GM23338 (cell line): ENCODE data around the gene ZNF609.

Experiments used
- EZH2 ChIP-seq: fragments of 200-600 bp; sonication (generic); IDR thresholded peaks from one replicate; pipeline ENCODE4 v1.8.0; 2017; ENCODE audit warnings: antibody characterized with exemption, mild to moderate bottlenecking, low read depth; ENCODE audit not compliant: unreplicated experiment
- EZH2phosphoT487 ChIP-seq: fragments of 200-600 bp; sonication (generic); IDR thresholded peaks from one replicate; pipeline ENCODE4 v1.8.1; 2018; ENCODE audit warnings: antibody characterized with exemption; ENCODE audit not compliant: unreplicated experiment
- JUNB ChIP-seq: IDR thresholded peaks from one replicate; pipeline ENCODE4 v1.6.1; 2016; ENCODE audit warnings: antibody characterized with exemption; ENCODE audit not compliant: unreplicated experiment
- POLR2AphosphoS5 ChIP-seq: IDR thresholded peaks from 2 replicates; pipeline ENCODE4 v1.6.1; 2016; ENCODE audit warnings: antibody characterized with exemption, low read depth
- STAT1 ChIP-seq: IDR thresholded peaks from one replicate; pipeline ENCODE4 v1.6.1; 2016; ENCODE audit warnings: antibody characterized with exemption; ENCODE audit not compliant: unreplicated experiment
- ZNF114 ChIP-seq: fragments of 250-450 bp; sonication (Bioruptor Pico); IDR thresholded peaks from 2 replicates; pipeline ENCODE4 v1.5.0; 2020; ENCODE audit warnings: mild to moderate bottlenecking, moderate library complexity
- ZNF331 ChIP-seq: fragments of 250-450 bp; sonication (Bioruptor Pico); IDR thresholded peaks from 2 replicates; pipeline ENCODE4 v1.5.0; 2020; ENCODE audit warnings: low read depth, mild to moderate bottlenecking, moderate library complexity
- TF ChIP-seq, protein P1 (sequence below), 2 experiments: fragments of 200-600 bp in 1 of 2; sonication (generic) in 1 of 2; conservative IDR thresholded peaks; 2 replicates each; pipeline versions ENCODE4 v1.5.1 to v1.6.1; 2016 to 2017; ENCODE audit warnings: antibody characterized with exemption in 2 of 2, low read depth in 2 of 2, mild to moderate bottlenecking in 2 of 2, moderate library complexity in 1 of 2
- TF ChIP-seq, protein P2 (sequence below): IDR thresholded peaks from one replicate; pipeline ENCODE4 v1.6.1; 2018; ENCODE audit warnings: antibody characterized with exemption; ENCODE audit not compliant: unreplicated experiment
- TF ChIP-seq, protein P3 (sequence below): fragments of 250-450 bp; sonication (Bioruptor Pico); IDR thresholded peaks from 2 replicates; pipeline ENCODE4 v1.5.0; 2020; ENCODE audit warnings: mild to moderate bottlenecking, moderate library complexity

- no peak for TF ChIP-seq ZNF331
- TF ChIP-seq EZH2phosphoT487 = no peak
- TF ChIP-seq, protein P1, sequence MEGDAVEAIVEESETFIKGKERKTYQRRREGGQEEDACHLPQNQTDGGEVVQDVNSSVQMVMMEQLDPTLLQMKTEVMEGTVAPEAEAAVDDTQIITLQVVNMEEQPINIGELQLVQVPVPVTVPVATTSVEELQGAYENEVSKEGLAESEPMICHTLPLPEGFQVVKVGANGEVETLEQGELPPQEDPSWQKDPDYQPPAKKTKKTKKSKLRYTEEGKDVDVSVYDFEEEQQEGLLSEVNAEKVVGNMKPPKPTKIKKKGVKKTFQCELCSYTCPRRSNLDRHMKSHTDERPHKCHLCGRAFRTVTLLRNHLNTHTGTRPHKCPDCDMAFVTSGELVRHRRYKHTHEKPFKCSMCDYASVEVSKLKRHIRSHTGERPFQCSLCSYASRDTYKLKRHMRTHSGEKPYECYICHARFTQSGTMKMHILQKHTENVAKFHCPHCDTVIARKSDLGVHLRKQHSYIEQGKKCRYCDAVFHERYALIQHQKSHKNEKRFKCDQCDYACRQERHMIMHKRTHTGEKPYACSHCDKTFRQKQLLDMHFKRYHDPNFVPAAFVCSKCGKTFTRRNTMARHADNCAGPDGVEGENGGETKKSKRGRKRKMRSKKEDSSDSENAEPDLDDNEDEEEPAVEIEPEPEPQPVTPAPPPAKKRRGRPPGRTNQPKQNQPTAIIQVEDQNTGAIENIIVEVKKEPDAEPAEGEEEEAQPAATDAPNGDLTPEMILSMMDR (conservative IDR thresholded peaks at IDR 0.05; ENCODE audit: low read depth in 2 of 2) = no peak
- no peak for TF ChIP-seq EZH2
- TF ChIP-seq, protein P2, sequence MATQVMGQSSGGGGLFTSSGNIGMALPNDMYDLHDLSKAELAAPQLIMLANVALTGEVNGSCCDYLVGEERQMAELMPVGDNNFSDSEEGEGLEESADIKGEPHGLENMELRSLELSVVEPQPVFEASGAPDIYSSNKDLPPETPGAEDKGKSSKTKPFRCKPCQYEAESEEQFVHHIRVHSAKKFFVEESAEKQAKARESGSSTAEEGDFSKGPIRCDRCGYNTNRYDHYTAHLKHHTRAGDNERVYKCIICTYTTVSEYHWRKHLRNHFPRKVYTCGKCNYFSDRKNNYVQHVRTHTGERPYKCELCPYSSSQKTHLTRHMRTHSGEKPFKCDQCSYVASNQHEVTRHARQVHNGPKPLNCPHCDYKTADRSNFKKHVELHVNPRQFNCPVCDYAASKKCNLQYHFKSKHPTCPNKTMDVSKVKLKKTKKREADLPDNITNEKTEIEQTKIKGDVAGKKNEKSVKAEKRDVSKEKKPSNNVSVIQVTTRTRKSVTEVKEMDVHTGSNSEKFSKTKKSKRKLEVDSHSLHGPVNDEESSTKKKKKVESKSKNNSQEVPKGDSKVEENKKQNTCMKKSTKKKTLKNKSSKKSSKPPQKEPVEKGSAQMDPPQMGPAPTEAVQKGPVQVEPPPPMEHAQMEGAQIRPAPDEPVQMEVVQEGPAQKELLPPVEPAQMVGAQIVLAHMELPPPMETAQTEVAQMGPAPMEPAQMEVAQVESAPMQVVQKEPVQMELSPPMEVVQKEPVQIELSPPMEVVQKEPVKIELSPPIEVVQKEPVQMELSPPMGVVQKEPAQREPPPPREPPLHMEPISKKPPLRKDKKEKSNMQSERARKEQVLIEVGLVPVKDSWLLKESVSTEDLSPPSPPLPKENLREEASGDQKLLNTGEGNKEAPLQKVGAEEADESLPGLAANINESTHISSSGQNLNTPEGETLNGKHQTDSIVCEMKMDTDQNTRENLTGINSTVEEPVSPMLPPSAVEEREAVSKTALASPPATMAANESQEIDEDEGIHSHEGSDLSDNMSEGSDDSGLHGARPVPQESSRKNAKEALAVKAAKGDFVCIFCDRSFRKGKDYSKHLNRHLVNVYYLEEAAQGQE = no peak
- TF ChIP-seq POLR2AphosphoS5 = no peak
- TF ChIP-seq, protein P3, sequence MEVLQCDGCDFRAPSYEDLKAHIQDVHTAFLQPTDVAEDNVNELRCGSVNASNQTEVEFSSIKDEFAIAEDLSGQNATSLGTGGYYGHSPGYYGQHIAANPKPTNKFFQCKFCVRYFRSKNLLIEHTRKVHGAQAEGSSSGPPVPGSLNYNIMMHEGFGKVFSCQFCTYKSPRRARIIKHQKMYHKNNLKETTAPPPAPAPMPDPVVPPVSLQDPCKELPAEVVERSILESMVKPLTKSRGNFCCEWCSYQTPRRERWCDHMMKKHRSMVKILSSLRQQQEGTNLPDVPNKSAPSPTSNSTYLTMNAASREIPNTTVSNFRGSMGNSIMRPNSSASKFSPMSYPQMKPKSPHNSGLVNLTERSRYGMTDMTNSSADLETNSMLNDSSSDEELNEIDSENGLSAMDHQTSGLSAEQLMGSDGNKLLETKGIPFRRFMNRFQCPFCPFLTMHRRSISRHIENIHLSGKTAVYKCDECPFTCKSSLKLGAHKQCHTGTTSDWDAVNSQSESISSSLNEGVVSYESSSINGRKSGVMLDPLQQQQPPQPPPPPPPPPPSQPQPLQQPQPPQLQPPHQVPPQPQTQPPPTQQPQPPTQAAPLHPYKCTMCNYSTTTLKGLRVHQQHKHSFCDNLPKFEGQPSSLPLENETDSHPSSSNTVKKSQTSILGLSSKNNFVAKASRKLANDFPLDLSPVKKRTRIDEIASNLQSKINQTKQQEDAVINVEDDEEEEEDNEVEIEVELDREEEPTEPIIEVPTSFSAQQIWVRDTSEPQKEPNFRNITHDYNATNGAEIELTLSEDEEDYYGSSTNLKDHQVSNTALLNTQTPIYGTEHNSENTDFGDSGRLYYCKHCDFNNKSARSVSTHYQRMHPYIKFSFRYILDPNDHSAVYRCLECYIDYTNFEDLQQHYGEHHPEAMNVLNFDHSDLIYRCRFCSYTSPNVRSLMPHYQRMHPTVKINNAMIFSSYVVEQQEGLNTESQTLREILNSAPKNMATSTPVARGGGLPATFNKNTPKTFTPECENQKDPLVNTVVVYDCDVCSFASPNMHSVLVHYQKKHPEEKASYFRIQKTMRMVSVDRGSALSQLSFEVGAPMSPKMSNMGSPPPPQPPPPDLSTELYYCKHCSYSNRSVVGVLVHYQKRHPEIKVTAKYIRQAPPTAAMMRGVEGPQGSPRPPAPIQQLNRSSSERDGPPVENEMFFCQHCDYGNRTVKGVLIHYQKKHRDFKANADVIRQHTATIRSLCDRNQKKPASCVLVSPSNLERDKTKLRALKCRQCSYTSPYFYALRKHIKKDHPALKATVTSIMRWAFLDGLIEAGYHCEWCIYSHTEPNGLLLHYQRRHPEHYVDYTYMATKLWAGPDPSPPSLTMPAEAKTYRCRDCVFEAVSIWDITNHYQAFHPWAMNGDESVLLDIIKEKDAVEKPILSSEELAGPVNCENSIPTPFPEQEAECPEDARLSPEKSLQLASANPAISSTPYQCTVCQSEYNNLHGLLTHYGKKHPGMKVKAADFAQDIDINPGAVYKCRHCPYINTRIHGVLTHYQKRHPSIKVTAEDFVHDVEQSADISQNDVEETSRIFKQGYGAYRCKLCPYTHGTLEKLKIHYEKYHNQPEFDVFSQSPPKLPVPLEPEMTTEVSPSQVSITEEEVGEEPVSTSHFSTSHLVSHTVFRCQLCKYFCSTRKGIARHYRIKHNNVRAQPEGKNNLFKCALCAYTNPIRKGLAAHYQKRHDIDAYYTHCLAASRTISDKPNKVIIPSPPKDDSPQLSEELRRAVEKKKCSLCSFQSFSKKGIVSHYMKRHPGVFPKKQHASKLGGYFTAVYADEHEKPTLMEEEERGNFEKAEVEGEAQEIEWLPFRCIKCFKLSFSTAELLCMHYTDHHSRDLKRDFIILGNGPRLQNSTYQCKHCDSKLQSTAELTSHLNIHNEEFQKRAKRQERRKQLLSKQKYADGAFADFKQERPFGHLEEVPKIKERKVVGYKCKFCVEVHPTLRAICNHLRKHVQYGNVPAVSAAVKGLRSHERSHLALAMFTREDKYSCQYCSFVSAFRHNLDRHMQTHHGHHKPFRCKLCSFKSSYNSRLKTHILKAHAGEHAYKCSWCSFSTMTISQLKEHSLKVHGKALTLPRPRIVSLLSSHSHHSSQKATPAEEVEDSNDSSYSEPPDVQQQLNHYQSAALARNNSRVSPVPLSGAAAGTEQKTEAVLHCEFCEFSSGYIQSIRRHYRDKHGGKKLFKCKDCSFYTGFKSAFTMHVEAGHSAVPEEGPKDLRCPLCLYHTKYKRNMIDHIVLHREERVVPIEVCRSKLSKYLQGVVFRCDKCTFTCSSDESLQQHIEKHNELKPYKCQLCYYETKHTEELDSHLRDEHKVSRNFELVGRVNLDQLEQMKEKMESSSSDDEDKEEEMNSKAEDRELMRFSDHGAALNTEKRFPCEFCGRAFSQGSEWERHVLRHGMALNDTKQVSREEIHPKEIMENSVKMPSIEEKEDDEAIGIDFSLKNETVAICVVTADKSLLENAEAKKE = no peak
- no peak for TF ChIP-seq JUNB
- no peak for TF ChIP-seq STAT1
- no peak for TF ChIP-seq ZNF114 (CRISPR knock-in tag)
Measured at GRCh38 chr15:64472161-64472560, 11.8 kb downstream of the ZNF609 start.
